Measurements from ENCODE around the gene UBR4.
"Not testable (repeated sequence)": the region's sequence is repeated elsewhere in the genome, so short reads cannot be mapped to it uniquely, and the experiment has no call there.

The UBR4 gene

DNA sequence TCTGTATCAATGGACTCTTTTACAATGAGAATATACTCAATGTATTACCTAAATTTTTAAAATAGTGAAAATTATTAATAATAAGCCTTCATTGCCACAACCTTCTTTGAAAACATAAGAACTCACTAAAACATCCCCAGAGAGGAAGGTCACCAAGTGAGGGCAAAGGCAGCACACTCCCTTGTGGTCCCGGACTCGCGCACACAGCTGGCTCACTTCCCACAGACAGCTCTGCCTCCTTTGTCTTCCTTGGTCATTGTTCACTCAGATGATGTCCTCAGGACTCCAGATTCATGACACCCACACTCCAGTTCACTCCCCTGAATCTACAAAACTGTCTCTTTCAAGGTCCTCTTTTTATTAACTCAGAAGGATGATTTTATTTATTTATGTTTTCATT, 19.2 kb upstream of the UBR4 start:
- TF ChIP-seq, protein P1, sequence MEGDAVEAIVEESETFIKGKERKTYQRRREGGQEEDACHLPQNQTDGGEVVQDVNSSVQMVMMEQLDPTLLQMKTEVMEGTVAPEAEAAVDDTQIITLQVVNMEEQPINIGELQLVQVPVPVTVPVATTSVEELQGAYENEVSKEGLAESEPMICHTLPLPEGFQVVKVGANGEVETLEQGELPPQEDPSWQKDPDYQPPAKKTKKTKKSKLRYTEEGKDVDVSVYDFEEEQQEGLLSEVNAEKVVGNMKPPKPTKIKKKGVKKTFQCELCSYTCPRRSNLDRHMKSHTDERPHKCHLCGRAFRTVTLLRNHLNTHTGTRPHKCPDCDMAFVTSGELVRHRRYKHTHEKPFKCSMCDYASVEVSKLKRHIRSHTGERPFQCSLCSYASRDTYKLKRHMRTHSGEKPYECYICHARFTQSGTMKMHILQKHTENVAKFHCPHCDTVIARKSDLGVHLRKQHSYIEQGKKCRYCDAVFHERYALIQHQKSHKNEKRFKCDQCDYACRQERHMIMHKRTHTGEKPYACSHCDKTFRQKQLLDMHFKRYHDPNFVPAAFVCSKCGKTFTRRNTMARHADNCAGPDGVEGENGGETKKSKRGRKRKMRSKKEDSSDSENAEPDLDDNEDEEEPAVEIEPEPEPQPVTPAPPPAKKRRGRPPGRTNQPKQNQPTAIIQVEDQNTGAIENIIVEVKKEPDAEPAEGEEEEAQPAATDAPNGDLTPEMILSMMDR (IDR thresholded peaks at IDR 0.05; ENCODE audit: low read depth, low read length) = no peak
- DNase-seq (ENCODE audit: extremely low read depth, low read depth) = no peak

DNA sequence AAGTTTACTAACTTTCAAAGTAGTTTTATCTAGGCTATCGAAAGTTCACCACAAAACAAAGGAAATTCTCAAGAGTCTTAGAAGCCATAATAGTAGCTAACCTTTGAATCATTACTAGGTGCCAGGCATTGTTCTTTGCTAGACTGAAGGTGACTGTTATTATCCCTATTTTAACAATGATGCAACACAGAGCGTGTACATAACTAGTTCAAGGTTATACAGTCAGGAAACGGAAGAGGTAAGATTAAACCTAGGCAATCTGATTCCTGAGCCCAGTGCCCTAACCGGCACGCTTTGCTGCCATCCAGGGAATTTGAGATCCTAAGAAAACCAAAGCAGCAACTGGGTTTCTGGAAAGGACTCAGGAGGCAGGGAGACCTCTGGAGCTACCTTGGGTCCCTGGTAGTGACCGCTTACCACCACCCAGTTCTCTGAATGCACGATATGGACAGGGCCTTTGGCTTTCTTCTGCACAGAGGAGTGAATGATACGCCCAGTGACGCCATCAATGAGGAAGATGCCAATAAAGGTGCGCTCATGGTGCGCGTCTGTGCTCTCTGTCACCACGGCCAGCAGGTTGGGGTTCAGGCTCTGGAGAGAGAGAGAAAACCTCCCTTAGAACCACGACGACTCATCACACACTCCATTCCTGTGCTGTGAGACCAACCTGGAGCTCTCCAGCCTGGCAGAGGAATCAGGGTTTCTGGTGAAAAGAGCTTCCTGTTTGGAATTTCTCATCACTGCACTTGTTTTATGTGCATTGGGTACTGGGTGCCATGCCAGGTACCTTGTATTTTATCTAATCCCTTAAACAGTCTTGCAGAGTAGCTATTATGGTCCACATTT, 13.1 kb upstream of the UBR4 start:
- no peak for DNase-seq (ENCODE audit: extremely low read depth, low read depth)

GRCh38 chr1:19222573-19222972, 12.5 kb upstream of the UBR4 start:
- DNase-seq (ENCODE audit: extremely low read depth, low read depth) = no peak
- TF ChIP-seq, protein P1 (IDR thresholded peaks at IDR 0.05; ENCODE audit: low read depth, low read length) = no peak

More for the DNA sequence above, 13.1 kb upstream of the UBR4 start:
- TF ChIP-seq, protein P1 (IDR thresholded peaks at IDR 0.05; ENCODE audit: low read depth, low read length) = no peak

DNA sequence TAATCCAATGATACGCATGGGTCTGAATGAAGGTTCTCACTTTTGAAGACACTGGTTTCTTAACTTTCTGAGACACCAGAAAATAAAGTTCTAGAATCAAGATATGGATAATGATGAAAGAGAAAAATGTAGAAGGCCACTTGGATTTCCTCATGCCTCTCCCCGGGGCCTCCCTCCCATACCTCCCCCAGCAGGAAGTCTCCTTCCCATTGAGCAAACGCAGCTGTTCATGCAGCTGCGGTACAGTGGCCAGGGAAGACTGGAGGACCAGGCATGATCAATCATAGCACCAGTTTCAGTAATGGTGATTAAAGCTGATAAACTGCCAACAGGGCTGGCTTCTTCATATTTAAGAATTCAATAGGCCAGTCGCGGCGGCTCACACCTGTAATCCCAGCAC, 10.9 kb upstream of the UBR4 start:
- TF ChIP-seq, protein P1 (IDR thresholded peaks at IDR 0.05; ENCODE audit: low read depth, low read length) = no peak
- no peak for DNase-seq (ENCODE audit: extremely low read depth, low read depth)

DNA sequence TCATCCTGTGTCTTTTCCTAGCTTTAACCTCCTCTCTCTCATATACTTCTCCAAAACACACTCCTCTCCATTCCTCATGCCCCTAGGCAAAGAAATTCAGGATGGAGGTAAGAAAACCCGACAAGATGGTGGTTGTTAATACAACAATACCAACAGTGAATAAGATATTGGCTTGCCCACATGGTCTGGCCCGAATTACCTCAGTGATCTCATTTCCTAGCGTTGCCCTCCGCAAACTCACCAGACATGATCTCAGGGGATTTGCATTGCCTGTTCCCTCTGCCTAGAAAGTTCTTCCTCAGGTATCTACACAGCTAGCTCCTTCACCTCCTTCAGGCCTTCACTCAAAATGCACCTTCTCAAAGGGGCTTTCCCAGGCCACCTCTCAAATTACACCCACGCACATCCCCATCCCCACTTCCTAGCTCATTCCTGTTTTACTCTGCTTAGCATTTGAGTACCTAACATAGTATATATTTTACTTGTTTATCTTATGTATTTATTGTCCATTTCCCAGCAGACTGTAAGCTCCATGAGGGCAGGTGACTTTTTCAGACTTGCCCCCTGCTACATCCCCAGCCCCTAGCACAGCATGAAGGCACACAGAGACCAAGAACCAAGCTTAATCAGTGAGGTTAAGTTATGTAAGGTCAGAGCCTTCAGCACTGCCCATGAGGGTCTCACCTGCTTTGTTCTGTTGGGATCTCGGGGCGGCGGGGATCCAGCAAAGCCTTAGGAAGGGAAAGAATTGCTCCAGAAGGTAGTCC, 10.2 kb upstream of the UBR4 start:
- no peak for DNase-seq (ENCODE audit: extremely low read depth, low read depth)

DNA sequence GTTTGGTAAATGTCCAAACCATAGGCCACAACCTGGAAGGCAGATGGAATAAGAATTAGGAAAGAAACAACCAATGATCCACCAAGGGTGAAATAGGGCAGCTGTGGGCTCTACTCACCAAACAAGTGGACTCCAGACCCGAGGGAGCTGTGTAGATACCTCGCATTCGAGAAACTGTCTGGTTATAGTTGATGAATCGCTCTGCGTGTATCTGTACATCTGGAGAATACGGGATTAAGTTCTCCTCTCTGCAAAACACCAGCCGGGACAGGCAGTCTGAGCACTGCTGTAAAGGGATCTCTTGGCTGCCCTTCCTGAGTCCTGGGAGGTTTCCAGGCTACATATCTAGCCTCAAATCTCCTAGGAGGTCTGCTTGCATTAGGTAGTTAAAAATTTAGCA, 9.4 kb upstream of the UBR4 start:
- no peak for DNase-seq (ENCODE audit: extremely low read depth, low read depth)
- TF ChIP-seq, protein P1 (IDR thresholded peaks at IDR 0.05; ENCODE audit: low read depth, low read length) = no peak

More for the DNA sequence above, 10.2 kb upstream of the UBR4 start:
- TF ChIP-seq, protein P1 (IDR thresholded peaks at IDR 0.05; ENCODE audit: low read depth, low read length) = no peak

DNA sequence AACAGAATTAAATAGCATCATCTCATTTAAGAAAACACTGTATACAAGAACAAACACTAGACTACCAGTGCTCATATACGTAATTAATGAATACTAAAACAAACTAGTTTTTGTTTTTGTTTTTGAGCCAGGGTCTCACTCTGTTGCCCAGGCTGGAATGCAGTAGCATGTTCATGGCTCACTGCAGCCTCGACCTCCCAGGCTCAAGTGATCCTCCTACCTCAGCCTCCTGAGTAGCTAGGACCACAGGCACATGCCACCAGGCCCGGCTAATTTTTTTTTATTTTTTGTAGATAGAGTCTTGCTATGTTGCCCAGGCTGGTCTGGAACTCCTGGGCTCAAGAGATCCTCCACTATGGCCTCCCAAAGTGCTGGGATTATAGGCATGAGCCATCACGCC, 6.5 kb upstream of the UBR4 start:
- not testable (repeated sequence) for DNase-seq (ENCODE audit: extremely low read depth, low read depth)

Data from AG09319 (cell line).